WTC11 (cell line): ENCODE results near the gene JMJD6. TPM values are rescaled to one million over a fixed set of nuclear protein-coding genes. Genes with fewer than 3 reads are reported as not detected.

ENCODE experiments used
- ATAC-seq: fragments of 200-7000 bp; cut with Tn5 transposase; 2 replicates; pipeline ENCODE4 v1.10.0; 2021; ENCODE audit warnings: mild to moderate bottlenecking, moderate library complexity
- CTCF ChIA-PET: fragments of 300-600 bp; sonication (Branson Sonifier 250); formaldehyde crosslinking; loops from one replicate; lab custom pipeline; 2021; ENCODE audit warnings: antibody characterized with exemption; lab: Charles Lee
- POLR2A ChIA-PET: fragments of 350-600 bp; sonication (Branson Sonifier 250); formaldehyde crosslinking; loops from one replicate; lab custom pipeline; 2021; ENCODE audit warnings: antibody characterized with exemption; lab: Charles Lee
- DNase-seq: peaks from one replicate; pipeline ENCODE4 v3.0.0; 2021; ENCODE audit warnings: low spot score
- H3K27ac Mint-ChIP-seq: 2 replicates; pipeline ENCODE4 v1.8.0; 2021; ENCODE audit warnings: mixed read lengths
- H3K27me3 Mint-ChIP-seq: 2 replicates; pipeline ENCODE4 v1.8.0; 2021; ENCODE audit warnings: low read depth, mild to moderate bottlenecking, moderate library complexity, mixed read lengths
- H3K36me3 Mint-ChIP-seq: 2 replicates; pipeline ENCODE4 v1.8.0; 2021; ENCODE audit warnings: mixed read lengths
- H3K4me1 Mint-ChIP-seq: 2 replicates; pipeline ENCODE4 v1.8.0; 2022; ENCODE audit warnings: mixed read lengths
- H3K4me3 Mint-ChIP-seq: 2 replicates; pipeline ENCODE4 v1.8.0; 2021; ENCODE audit warnings: mild to moderate bottlenecking, moderate library complexity, mixed read lengths
- H3K9me3 Mint-ChIP-seq: 2 replicates; pipeline ENCODE4 v1.8.0; 2021; ENCODE audit warnings: mixed read lengths
- ATF1 ChIP-seq: sonication (generic); formaldehyde crosslinking; IDR thresholded peaks from 2 replicates; pipeline ENCODE4 v1.8.1; 2023; ENCODE audit warnings: mild to moderate bottlenecking, moderate library complexity, missing genetic modification reagents
- ATF3 ChIP-seq: sonication (generic); formaldehyde crosslinking; conservative IDR thresholded peaks from 2 replicates; pipeline ENCODE4 v1.8.1; 2022; ENCODE audit warnings: mild to moderate bottlenecking, missing genetic modification reagents
- ATF6 ChIP-seq: sonication (generic); formaldehyde crosslinking; IDR thresholded peaks from 2 replicates; pipeline ENCODE4 v1.8.1; 2023; ENCODE audit warnings: mild to moderate bottlenecking, missing genetic modification reagents
- ESRRA ChIP-seq: sonication (generic); formaldehyde crosslinking; IDR thresholded peaks from 2 replicates; pipeline ENCODE4 v1.8.1; 2022; ENCODE audit warnings: mild to moderate bottlenecking, missing genetic modification reagents, borderline replicate concordance
- FOXJ3 ChIP-seq: sonication (generic); formaldehyde crosslinking; IDR thresholded peaks from 2 replicates; pipeline ENCODE4 v1.9.0; 2021; ENCODE audit warnings: missing genetic modification reagents, mild to moderate bottlenecking, borderline replicate concordance
- GABPB1 ChIP-seq: sonication (generic); formaldehyde crosslinking; IDR thresholded peaks from 2 replicates; pipeline ENCODE4 v1.8.1; 2023; ENCODE audit warnings: mild to moderate bottlenecking, missing genetic modification reagents
- HMGA2 ChIP-seq: fragments of 250-450 bp; sonication (Bioruptor Pico); IDR thresholded peaks from 2 replicates; pipeline ENCODE4 v1.4.0; 2021; ENCODE audit warnings: mild to moderate bottlenecking, moderate library complexity
- JAZF1 ChIP-seq: fragments of 250-450 bp; sonication (Bioruptor Pico); IDR thresholded peaks from 2 replicates; pipeline ENCODE4 v1.9.0; 2021; ENCODE audit warnings: moderate library complexity, mild to moderate bottlenecking, inconsistent platforms
- MXD4 ChIP-seq: fragments of 250-450 bp; sonication (Bioruptor Pico); IDR thresholded peaks from 2 replicates; pipeline ENCODE4 v1.8.0; 2021; ENCODE audit warnings: mild to moderate bottlenecking, moderate library complexity, borderline replicate concordance
- SP1 ChIP-seq: sonication (generic); formaldehyde crosslinking; conservative IDR thresholded peaks from 2 replicates; pipeline ENCODE4 v1.8.1; 2022; ENCODE audit warnings: missing genetic modification reagents
- TP53 ChIP-seq: sonication (generic); formaldehyde crosslinking; IDR thresholded peaks from 2 replicates; pipeline ENCODE4 v1.8.1; 2023; ENCODE audit warnings: mild to moderate bottlenecking, missing genetic modification reagents
- ZNF416 ChIP-seq: fragments of 250-450 bp; sonication (Bioruptor Pico); IDR thresholded peaks from 2 replicates; pipeline ENCODE4 v1.9.0; 2021; ENCODE audit warnings: mild to moderate bottlenecking, inconsistent platforms
- ZNF423 ChIP-seq: fragments of 250-450 bp; sonication (Bioruptor Pico); IDR thresholded peaks from 2 replicates; pipeline ENCODE4 v2.1.2; 2022; ENCODE audit warnings: mild to moderate bottlenecking, moderate library complexity
- total RNA-seq: library from RNA; stranded (reverse); gene quantifications from 3 replicates; pipeline ENCODE4 v1.2.3, GENCODE V29; 2021
- TF ChIP-seq, protein P1 (sequence below): sonication (generic); formaldehyde crosslinking; IDR thresholded peaks from 2 replicates; pipeline ENCODE4 v1.8.1; 2023; ENCODE audit warnings: mild to moderate bottlenecking, missing genetic modification reagents
- TF ChIP-seq, protein P2 (sequence below): fragments of 250-450 bp; sonication (Bioruptor Pico); IDR thresholded peaks from 2 replicates; pipeline ENCODE4 v2.1.2; 2022; ENCODE audit warnings: mild to moderate bottlenecking, moderate library complexity
- TF ChIP-seq, protein P3 (sequence below): sonication (generic); formaldehyde crosslinking; conservative IDR thresholded peaks from 2 replicates; pipeline ENCODE4 v1.8.1; 2023; ENCODE audit warnings: mild to moderate bottlenecking, low read depth, missing genetic modification reagents, moderate library complexity
- TF ChIP-seq, protein P4 (sequence below): sonication (generic); formaldehyde crosslinking; IDR thresholded peaks from 2 replicates; pipeline ENCODE4 v1.8.0; 2022; ENCODE audit warnings: missing genetic modification reagents

The JMJD6 gene
- total RNA-seq, 1 experiment from 2014 or later = 21.6 TPM

DNA sequence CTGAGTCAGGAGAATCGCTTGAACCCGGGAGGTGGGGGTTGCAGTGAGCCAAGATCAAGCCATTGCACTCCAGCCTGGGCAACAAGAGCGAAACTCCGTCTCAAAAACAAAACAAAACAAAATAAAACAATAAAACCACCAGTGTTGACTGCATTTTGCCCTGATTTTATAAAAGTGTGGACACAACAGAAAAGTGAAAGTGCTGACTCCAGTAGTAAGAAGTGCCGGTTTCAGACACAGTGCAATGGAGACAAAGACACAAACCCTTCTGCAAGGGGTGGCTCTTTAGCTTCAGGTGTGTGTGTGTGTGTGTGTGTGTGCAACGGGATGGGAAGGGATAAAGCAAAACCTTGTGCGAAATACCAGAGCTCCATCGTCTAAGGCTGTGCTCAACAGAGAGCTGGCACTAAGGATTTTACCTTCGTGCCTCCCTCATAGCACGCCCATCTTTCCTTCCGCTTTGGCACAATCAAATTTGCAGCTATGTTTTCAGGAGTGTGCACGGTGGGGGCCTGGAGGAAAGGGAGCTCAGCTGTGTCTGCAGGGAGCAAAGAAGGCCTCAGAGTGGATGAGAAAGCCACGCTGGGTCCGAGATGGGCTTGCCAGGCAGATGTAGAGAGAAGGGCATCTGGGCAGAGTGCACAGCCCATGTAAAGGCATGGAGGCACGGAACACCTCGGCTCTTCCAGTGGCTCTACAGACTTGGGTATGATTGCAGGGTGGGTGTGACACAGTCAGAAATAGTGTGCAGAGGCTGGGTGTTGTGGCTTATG is 31.2 kb downstream of the JMJD6 start:
- H3K4me1 Mint-ChIP-seq = peaks cover 34% of the 10 kb centered on the region
- DNase-seq = no peak
- no peak for TF ChIP-seq ATF3
- TF ChIP-seq, protein P1, sequence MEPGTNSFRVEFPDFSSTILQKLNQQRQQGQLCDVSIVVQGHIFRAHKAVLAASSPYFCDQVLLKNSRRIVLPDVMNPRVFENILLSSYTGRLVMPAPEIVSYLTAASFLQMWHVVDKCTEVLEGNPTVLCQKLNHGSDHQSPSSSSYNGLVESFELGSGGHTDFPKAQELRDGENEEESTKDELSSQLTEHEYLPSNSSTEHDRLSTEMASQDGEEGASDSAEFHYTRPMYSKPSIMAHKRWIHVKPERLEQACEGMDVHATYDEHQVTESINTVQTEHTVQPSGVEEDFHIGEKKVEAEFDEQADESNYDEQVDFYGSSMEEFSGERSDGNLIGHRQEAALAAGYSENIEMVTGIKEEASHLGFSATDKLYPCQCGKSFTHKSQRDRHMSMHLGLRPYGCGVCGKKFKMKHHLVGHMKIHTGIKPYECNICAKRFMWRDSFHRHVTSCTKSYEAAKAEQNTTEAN (CRISPR knock-in tag) = no peak
- no peak for TF ChIP-seq ATF6 (CRISPR knock-in tag)
- TF ChIP-seq HMGA2 = no peak
- no peak for TF ChIP-seq SP1 (CRISPR knock-in tag)
- no peak for TF ChIP-seq JAZF1 (CRISPR knock-in tag)
- TF ChIP-seq, protein P2, sequence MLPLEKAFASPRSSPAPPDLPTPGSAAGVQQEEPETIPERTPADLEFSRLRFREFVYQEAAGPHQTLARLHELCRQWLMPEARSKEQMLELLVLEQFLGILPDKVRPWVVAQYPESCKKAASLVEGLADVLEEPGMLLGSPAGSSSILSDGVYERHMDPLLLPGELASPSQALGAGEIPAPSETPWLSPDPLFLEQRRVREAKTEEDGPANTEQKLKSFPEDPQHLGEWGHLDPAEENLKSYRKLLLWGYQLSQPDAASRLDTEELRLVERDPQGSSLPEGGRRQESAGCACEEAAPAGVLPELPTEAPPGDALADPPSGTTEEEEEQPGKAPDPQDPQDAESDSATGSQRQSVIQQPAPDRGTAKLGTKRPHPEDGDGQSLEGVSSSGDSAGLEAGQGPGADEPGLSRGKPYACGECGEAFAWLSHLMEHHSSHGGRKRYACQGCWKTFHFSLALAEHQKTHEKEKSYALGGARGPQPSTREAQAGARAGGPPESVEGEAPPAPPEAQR (CRISPR knock-in tag) = no peak
- TF ChIP-seq ATF1 (CRISPR knock-in tag) = no peak
- no peak for TF ChIP-seq ZNF423 (CRISPR knock-in tag)
- TF ChIP-seq TP53 (CRISPR knock-in tag) = no peak
- TF ChIP-seq FOXJ3 (CRISPR knock-in tag) = no peak
- TF ChIP-seq MXD4 (CRISPR knock-in tag) = no peak
- TF ChIP-seq ZNF416 = no peak
- TF ChIP-seq, protein P3, sequence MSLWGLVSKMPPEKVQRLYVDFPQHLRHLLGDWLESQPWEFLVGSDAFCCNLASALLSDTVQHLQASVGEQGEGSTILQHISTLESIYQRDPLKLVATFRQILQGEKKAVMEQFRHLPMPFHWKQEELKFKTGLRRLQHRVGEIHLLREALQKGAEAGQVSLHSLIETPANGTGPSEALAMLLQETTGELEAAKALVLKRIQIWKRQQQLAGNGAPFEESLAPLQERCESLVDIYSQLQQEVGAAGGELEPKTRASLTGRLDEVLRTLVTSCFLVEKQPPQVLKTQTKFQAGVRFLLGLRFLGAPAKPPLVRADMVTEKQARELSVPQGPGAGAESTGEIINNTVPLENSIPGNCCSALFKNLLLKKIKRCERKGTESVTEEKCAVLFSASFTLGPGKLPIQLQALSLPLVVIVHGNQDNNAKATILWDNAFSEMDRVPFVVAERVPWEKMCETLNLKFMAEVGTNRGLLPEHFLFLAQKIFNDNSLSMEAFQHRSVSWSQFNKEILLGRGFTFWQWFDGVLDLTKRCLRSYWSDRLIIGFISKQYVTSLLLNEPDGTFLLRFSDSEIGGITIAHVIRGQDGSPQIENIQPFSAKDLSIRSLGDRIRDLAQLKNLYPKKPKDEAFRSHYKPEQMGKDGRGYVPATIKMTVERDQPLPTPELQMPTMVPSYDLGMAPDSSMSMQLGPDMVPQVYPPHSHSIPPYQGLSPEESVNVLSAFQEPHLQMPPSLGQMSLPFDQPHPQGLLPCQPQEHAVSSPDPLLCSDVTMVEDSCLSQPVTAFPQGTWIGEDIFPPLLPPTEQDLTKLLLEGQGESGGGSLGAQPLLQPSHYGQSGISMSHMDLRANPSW (CRISPR knock-in tag) = no peak
- no peak overlapping the region for H3K4me3 Mint-ChIP-seq
- H3K27ac Mint-ChIP-seq = 0 out of 2 replicates have a peak overlapping the region, but pooled peaks have one; percentile 23
- no peaks in the 10 kb centered on the region for H3K27me3 Mint-ChIP-seq
- no peak for ATAC-seq
- H3K36me3 Mint-ChIP-seq = no peaks in the 10 kb centered on the region
- no peaks in the 10 kb centered on the region for H3K9me3 Mint-ChIP-seq
- CTCF ChIA-PET = interaction anchor here (0.7 to 7.2 kb wide), 3 partner anchors 11 to 14 kb away, joined by 4 to 45 read pairs (median 43); partner anchors contain the start of gene MXRA7
- POLR2A ChIA-PET = no interaction called here

GRCh38 chr17:76691379-76692191 is 34.8 kb downstream of the JMJD6 start:
- H3K27me3 Mint-ChIP-seq = no peaks in the 10 kb centered on the region
- H3K4me3 Mint-ChIP-seq = no peak overlapping the region
- no peaks in the 10 kb centered on the region for H3K9me3 Mint-ChIP-seq
- ATAC-seq (no peak), DNase-seq (no peak)
- H3K27ac Mint-ChIP-seq = no peak overlapping the region
- ChIA-PET CTCF (interaction anchor here (0.9 to 3.5 kb wide), 5 partner anchors 10 to 233 kb away, joined by 3 to 19 read pairs (median 6); no protein-coding TSS in a partner anchor), POLR2A (interaction anchor here (1.5 kb wide), 1 partner anchor 20 kb away, joined by 4 read pairs; no protein-coding TSS in a partner anchor)
- peaks cover 19% of the 10 kb centered on the region for H3K4me1 Mint-ChIP-seq
- no peaks in the 10 kb centered on the region for H3K36me3 Mint-ChIP-seq
- TF ChIP-seq GABPB1 (CRISPR knock-in tag) (peak; percentile 22; the same call in 1 of the 2 replicates), ESRRA (CRISPR knock-in tag) (no peak)
- TF ChIP-seq, protein P4, sequence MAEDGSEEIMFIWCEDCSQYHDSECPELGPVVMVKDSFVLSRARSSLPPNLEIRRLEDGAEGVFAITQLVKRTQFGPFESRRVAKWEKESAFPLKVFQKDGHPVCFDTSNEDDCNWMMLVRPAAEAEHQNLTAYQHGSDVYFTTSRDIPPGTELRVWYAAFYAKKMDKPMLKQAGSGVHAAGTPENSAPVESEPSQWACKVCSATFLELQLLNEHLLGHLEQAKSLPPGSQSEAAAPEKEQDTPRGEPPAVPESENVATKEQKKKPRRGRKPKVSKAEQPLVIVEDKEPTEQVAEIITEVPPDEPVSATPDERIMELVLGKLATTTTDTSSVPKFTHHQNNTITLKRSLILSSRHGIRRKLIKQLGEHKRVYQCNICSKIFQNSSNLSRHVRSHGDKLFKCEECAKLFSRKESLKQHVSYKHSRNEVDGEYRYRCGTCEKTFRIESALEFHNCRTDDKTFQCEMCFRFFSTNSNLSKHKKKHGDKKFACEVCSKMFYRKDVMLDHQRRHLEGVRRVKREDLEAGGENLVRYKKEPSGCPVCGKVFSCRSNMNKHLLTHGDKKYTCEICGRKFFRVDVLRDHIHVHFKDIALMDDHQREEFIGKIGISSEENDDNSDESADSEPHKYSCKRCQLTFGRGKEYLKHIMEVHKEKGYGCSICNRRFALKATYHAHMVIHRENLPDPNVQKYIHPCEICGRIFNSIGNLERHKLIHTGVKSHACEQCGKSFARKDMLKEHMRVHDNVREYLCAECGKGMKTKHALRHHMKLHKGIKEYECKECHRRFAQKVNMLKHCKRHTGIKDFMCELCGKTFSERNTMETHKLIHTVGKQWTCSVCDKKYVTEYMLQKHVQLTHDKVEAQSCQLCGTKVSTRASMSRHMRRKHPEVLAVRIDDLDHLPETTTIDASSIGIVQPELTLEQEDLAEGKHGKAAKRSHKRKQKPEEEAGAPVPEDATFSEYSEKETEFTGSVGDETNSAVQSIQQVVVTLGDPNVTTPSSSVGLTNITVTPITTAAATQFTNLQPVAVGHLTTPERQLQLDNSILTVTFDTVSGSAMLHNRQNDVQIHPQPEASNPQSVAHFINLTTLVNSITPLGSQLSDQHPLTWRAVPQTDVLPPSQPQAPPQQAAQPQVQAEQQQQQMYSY = no peak
